HepG2 (cell line): ENCODE data around the gene MAPK8IP3. TPM values are rescaled to one million over a fixed set of nuclear protein-coding genes. Genes with fewer than 3 reads are reported as not detected.

Experiments
- BORCS8-MEF2B ChIP-seq: sonication (generic); formaldehyde crosslinking; IDR thresholded peaks from 2 replicates; pipeline ENCODE4 v1.8.0; 2022; ENCODE audit warnings: mild to moderate bottlenecking, missing genetic modification reagents
- FLYWCH1 ChIP-seq: sonication (generic); formaldehyde crosslinking; IDR thresholded peaks from 2 replicates; pipeline ENCODE4 v1.8.1; 2023; ENCODE audit warnings: mild to moderate bottlenecking, missing genetic modification reagents
- GPBP1L1 ChIP-seq: sonication (generic); formaldehyde crosslinking; IDR thresholded peaks from 2 replicates; pipeline ENCODE4 v1.5.0; 2020; ENCODE audit warnings: mild to moderate bottlenecking, missing genetic modification reagents
- HOXA7 ChIP-seq: sonication (generic); formaldehyde crosslinking; IDR thresholded peaks from 2 replicates; pipeline ENCODE4 v1.8.1; 2022; ENCODE audit warnings: mild to moderate bottlenecking, missing genetic modification reagents, moderate library complexity
- MBD4 ChIP-seq: IDR thresholded peaks from 2 replicates; pipeline ENCODE4 v1.6.1; 2012; ENCODE audit warnings: low read length, inconsistent platforms, borderline replicate concordance
- MLX ChIP-seq: IDR thresholded peaks from 2 replicates; pipeline ENCODE4 v1.6.1; 2016
- MYPOP ChIP-seq: sonication (generic); formaldehyde crosslinking; IDR thresholded peaks from 2 replicates; pipeline ENCODE4 v1.8.1; 2023; ENCODE audit warnings: mild to moderate bottlenecking, moderate library complexity, missing genetic modification reagents
- PBX2 ChIP-seq: IDR thresholded peaks from 2 replicates; pipeline ENCODE4 v1.6.1; 2016; ENCODE audit warnings: control low read depth
- RARA ChIP-seq: IDR thresholded peaks from 2 replicates; pipeline ENCODE4 v1.6.1; 2016; ENCODE audit warnings: missing genetic modification reagents, missing compliant biosample characterization
- TRAFD1 ChIP-seq: sonication (generic); formaldehyde crosslinking; IDR thresholded peaks from 2 replicates; pipeline ENCODE4 v1.5.1; 2020; ENCODE audit warnings: missing genetic modification reagents, mild to moderate bottlenecking, borderline replicate concordance
- ZNF326 ChIP-seq: sonication (generic); formaldehyde crosslinking; IDR thresholded peaks from 2 replicates; pipeline ENCODE4 v1.4.0; 2020; ENCODE audit warnings: missing genetic modification reagents, borderline replicate concordance
- ZNF34 ChIP-seq: sonication (generic); formaldehyde crosslinking; IDR thresholded peaks from 2 replicates; pipeline ENCODE4 v1.4.0; 2020; ENCODE audit warnings: mild to moderate bottlenecking, missing genetic modification reagents, borderline replicate concordance
- ZNF460 ChIP-seq: sonication (generic); formaldehyde crosslinking; IDR thresholded peaks from 2 replicates; pipeline ENCODE4 v1.5.1; 2020; ENCODE audit warnings: missing genetic modification reagents, mild to moderate bottlenecking, borderline replicate concordance
- ZNF616 ChIP-seq: sonication (generic); formaldehyde crosslinking; IDR thresholded peaks from 2 replicates; pipeline ENCODE4 v1.5.0; 2020; ENCODE audit warnings: low read depth, mild to moderate bottlenecking, missing genetic modification reagents
- ZNF687 ChIP-seq: sonication (generic); formaldehyde crosslinking; IDR thresholded peaks from 2 replicates; pipeline ENCODE4 v1.5.1; 2020; ENCODE audit warnings: mild to moderate bottlenecking, missing genetic modification reagents, moderate library complexity
- ZNF784 ChIP-seq: sonication (generic); formaldehyde crosslinking; IDR thresholded peaks from 2 replicates; pipeline ENCODE4 v1.5.1; 2020; ENCODE audit warnings: missing genetic modification reagents, mild to moderate bottlenecking, borderline replicate concordance
- ZZZ3 ChIP-seq: sonication (generic); formaldehyde crosslinking; IDR thresholded peaks from 2 replicates; pipeline ENCODE4 v1.4.0; 2020; ENCODE audit warnings: missing genetic modification reagents, mild to moderate bottlenecking, borderline replicate concordance
- polyA plus RNA-seq, 8 experiments: library from polyadenylated mRNA; depleted of rRNA in 3 of 8; stranded (reverse) in 7 of 8; unstranded in 1 of 8; fragments of >200 nt; fragmentation: Illumina TruSeq in 4 of 8; extraction: Trizol in 4 of 8; gene quantifications; 2 replicates each; pipeline versions ENCODE4 v1.2.1 to v1.2.3, GENCODE V29; 2011 to 2016; ENCODE audit warnings: low read depth in 4 of 8, missing spikeins in 1 of 8, mixed read lengths in 1 of 8; ENCODE audit not compliant: insufficient read depth in 1 of 8
- total RNA-seq, 5 experiments: library from RNA; depleted of rRNA; stranded (reverse); fragments of >200 nt; fragmentation: Illumina TruSeq; extraction: Trizol; gene quantifications; 2 replicates each; pipeline ENCODE4 v1.2.3, GENCODE V29; 2016; ENCODE audit warnings: low read depth in 1 of 5

MAPK8IP3 gene
- total and polyA plus RNA-seq, 2 of the 13 experiments (the other 11 are each of a cell fraction or from before 2014, with no cell fraction given): 25.1 to 41.7 TPM

- TF ChIP-seq HOXA7 (CRISPR knock-in tag) (no peak), MBD4 (no peak), ZNF34 (0 out of 2 replicates have a peak, but pooled peaks have one; percentile 82), MLX (CRISPR knock-in tag) (peak; percentile 24; the same call in 1 of the 2 replicates), RARA (CRISPR knock-in tag) (no peak; the same call in 1 of the 2 replicates), PBX2 (CRISPR knock-in tag) (peak; percentile 79), ZNF326 (CRISPR knock-in tag) (no peak), BORCS8-MEF2B (CRISPR knock-in tag) (0 out of 2 replicates have a peak, but pooled peaks have one; percentile 90), ZZZ3 (CRISPR knock-in tag) (no peak), GPBP1L1 (CRISPR knock-in tag) (no peak), TRAFD1 (CRISPR knock-in tag) (no peak), MYPOP (CRISPR knock-in tag) (peak; percentile 84), ZNF687 (peak; percentile 92), ZNF460 (CRISPR knock-in tag) (peak; percentile 29; the same call in 1 of the 2 replicates), ZNF616 (CRISPR knock-in tag) (peak; percentile 49; the same call in 1 of the 2 replicates), FLYWCH1 (CRISPR knock-in tag) (no peak), ZNF784 (peak; percentile 83)
Measured at GRCh38 chr16:1705688-1706385, at the start of gene MAPK8IP3 (continued).
